A549 (cell line): ENCODE results near the gene RFT1. TPM values are rescaled to one million over a fixed set of nuclear protein-coding genes. Genes with fewer than 3 reads are reported as not detected.

Experiments
- ATAC-seq, 2 experiments: fragments of 200-7000 bp in 1 of 2; fragments of >200 bp in 1 of 2; cut with Nextera tagmentation in 1 of 2; cut with Tn5 transposase in 1 of 2; 3 replicates each; pipeline versions ENCODE4 v1.8.0 to v1.9.1; 2018 to 2020; ENCODE audit warnings: mild to moderate bottlenecking in 1 of 2, moderate library complexity in 1 of 2
- CTCF ChIA-PET: fragments of 300-600 bp; sonication (Branson Sonifier 250); formaldehyde crosslinking; extraction: SDS; loops from one replicate; lab custom pipeline; 2021; ENCODE audit warnings: antibody characterized with exemption, inconsistent platforms; lab: Yijun Ruan, JAX
- POLR2A ChIA-PET: fragments of 350-600 bp; formaldehyde crosslinking; extraction: SDS; loops from one replicate; lab custom pipeline; 2021; ENCODE audit warnings: antibody characterized with exemption, inconsistent platforms; lab: Yijun Ruan, JAX
- DNase-seq, 2 experiments: peaks; one replicate each; pipeline versions ENCODE4 v3.0.0 to v3.0.0-alpha.2; 2011 to 2016; ENCODE audit warnings: low read depth in 1 of 2, low spot score in 1 of 2
- FAIRE-seq: peaks from 2 replicates; lab custom pipeline; 2011; peaks lifted over from hg19 to GRCh38; lab: Jason Lieb, UNC
- H3K27ac ChIP-seq, 2 experiments: fragments of >200 bp; sonication (Bioruptor Twin); formaldehyde crosslinking; 3 replicates each; pipeline ENCODE4 v1.5.1; 2016 to 2017
- H3K4me1 ChIP-seq: fragments of >200 bp; sonication (Bioruptor Twin); formaldehyde crosslinking; 3 replicates; pipeline ENCODE4 v1.6.1; 2016
- H3K4me2 ChIP-seq: fragments of >200 bp; sonication (Bioruptor Twin); formaldehyde crosslinking; 3 replicates; pipeline ENCODE4 v1.6.1; 2016
- H3K4me3 ChIP-seq: fragments of >200 bp; sonication (Bioruptor Twin); formaldehyde crosslinking; 3 replicates; pipeline ENCODE4 v1.5.1; 2016
- H3K9me3 ChIP-seq: fragments of >200 bp; sonication (Bioruptor Twin); formaldehyde crosslinking; 3 replicates; pipeline ENCODE4 v1.6.1; 2016
- CEBPB ChIP-seq, 2 experiments: fragments of >200 bp in 1 of 2; sonication (Bioruptor Twin) in 1 of 2; formaldehyde crosslinking in 1 of 2; IDR thresholded peaks; 2 replicates each; pipeline ENCODE4 v1.6.1; 2012 to 2016
- CTCF ChIP-seq: fragments of >200 bp; sonication (Bioruptor Twin); formaldehyde crosslinking; IDR thresholded peaks from 3 replicates; pipeline ENCODE4 v1.5.1; 2016
- EHMT2 ChIP-seq: fragments of 200-600 bp; sonication (generic); IDR thresholded peaks from 2 replicates; pipeline ENCODE4 v1.6.1; 2016; ENCODE audit warnings: antibody characterized with exemption, low read depth, mild to moderate bottlenecking, moderate library complexity
- EP300 ChIP-seq, 2 experiments: fragments of >200 bp; sonication (Bioruptor Twin); formaldehyde crosslinking; IDR thresholded peaks; 2 replicates in 1 of 2; 3 replicates in 1 of 2; pipeline ENCODE4 v1.6.1; 2016 to 2017
- FOSL2 ChIP-seq, 2 experiments: fragments of 450-650 bp in 1 of 2; fragments of >200 bp in 1 of 2; sonication (Bioruptor Twin) in 1 of 2; formaldehyde crosslinking; IDR thresholded peaks; 2 replicates each; pipeline versions ENCODE4 v1.5.0 to v1.6.1; 2016 to 2020; ENCODE audit warnings: mild to moderate bottlenecking in 1 of 2, moderate library complexity in 1 of 2
- HMGXB4 ChIP-seq: fragments of 250-450 bp; sonication (Bioruptor Pico); IDR thresholded peaks from 2 replicates; pipeline ENCODE4 v1.5.0; 2021; ENCODE audit warnings: mild to moderate bottlenecking, moderate library complexity, borderline replicate concordance
- NR3C1 ChIP-seq: fragments of >200 bp; sonication (Bioruptor Twin); formaldehyde crosslinking; IDR thresholded peaks from 3 replicates; pipeline ENCODE4 v1.6.1; 2017
- PBX3 ChIP-seq: IDR thresholded peaks from 2 replicates; pipeline ENCODE4 v1.6.1; 2012
- RAD21 ChIP-seq, 2 experiments: fragments of >200 bp in 1 of 2; sonication (Bioruptor Twin) in 1 of 2; formaldehyde crosslinking in 1 of 2; IDR thresholded peaks in 1 of 2; conservative IDR thresholded peaks in 1 of 2; 2 replicates in 1 of 2; 3 replicates in 1 of 2; pipeline ENCODE4 v1.6.1; 2012 to 2018; ENCODE audit warnings: inconsistent platforms in 1 of 2
- SMC3 ChIP-seq: fragments of >200 bp; sonication (Bioruptor Twin); formaldehyde crosslinking; IDR thresholded peaks from 3 replicates; pipeline ENCODE4 v1.6.1; 2018; ENCODE audit warnings: inconsistent platforms
- TP53 ChIP-seq: fragments of 250-450 bp; sonication (Bioruptor Pico); IDR thresholded peaks from 2 replicates; pipeline ENCODE4 v1.5.0; 2021; ENCODE audit warnings: mild to moderate bottlenecking, moderate library complexity
- ZFP36 ChIP-seq: fragments of 450-650 bp; IDR thresholded peaks from 2 replicates; pipeline ENCODE4 v1.6.1; 2014; ENCODE audit warnings: borderline replicate concordance; ENCODE audit not compliant: partially characterized antibody
- whole genome bisulfite sequencing: methylation state at CpG from one replicate; pipeline ENCODE4 v1.1.6; 2017; ENCODE audit errors: missing lambda C conversion rate; 5-methylcytosine and 5-hydroxymethylcytosine counted together
- polyA plus RNA-seq, 4 experiments: library from polyadenylated mRNA; depleted of rRNA in 3 of 4; stranded (reverse); fragments of >200 nt; fragmentation: RNase III in 1 of 4; extraction: RNeasy Plus Mini Kit Qiagen cat#74134 plus additional on column Dnase treatment in 1 of 4; gene quantifications; 2 replicates in 3 of 4; 3 replicates in 1 of 4; pipeline ENCODE4 v1.2.3, GENCODE V29; 2011 to 2017

Gene RFT1
- polyA plus RNA-seq, 2 of the 4 experiments (the other 2 are of a cell fraction), result 15.6 to 33.6 TPM

- TF ChIP-seq FOSL2 (IDR thresholded peaks at IDR 0.05) (no peak), FOSL2 (CRISPR knock-in tag; IDR thresholded peaks at IDR 0.05) (no peak), PBX3 (no peak), EP300 (IDR thresholded peaks at IDR 0.05) (no peak), EHMT2 (no peak), HMGXB4 (CRISPR knock-in tag) (no peak)
These were observed 13.3 kb downstream of the RFT1 start (continued) for GRCh38 chr3:53116956-53117355.

GRCh38 chr3:53114412-53115074, 15.7 kb downstream of the RFT1 start:
- POLR2A ChIA-PET, result no interaction called here
- no peak overlapping the region for H3K4me3 ChIP-seq
- 91% methylated on average over 5 of the region's 5 CpGs for whole genome bisulfite sequencing
- no peak for FAIRE-seq
- no peak overlapping the region for H3K4me2 ChIP-seq
- no peak for DNase-seq
- no peak overlapping the region for H3K27ac ChIP-seq
- TF ChIP-seq ZFP36 (no peak), NR3C1 (no peak)
- CTCF ChIA-PET, result interaction anchor here (0.6 to 10.0 kb wide), 32 partner anchors 10 to 730 kb away, joined by 3 to 106 read pairs (median 4); partner anchors contain the start of genes PRKCD and RFT1
- no peaks in the 10 kb centered on the region for H3K9me3 ChIP-seq
- ATAC-seq, result peak in 1 of 2 experiments; percentile 36; a peak in 4 of 6 replicates
- H3K4me1 ChIP-seq, result peaks cover 4% of the 10 kb centered on the region; the same call in 2 of the 3 replicates

- 5% methylated on average over 5 of the region's 5 CpGs for WGBS
- no peak for FAIRE-seq
- CTCF ChIA-PET, result interaction anchor here (0.6 to 10.0 kb wide), 32 partner anchors 10 to 301 kb away, joined by 3 to 106 read pairs (median 4); partner anchors contain the start of genes PRKCD and RFT1
These were observed 16.2 kb downstream of the RFT1 start for GRCh38 chr3:53114011-53114400.

More at GRCh38 chr3:53114011-53114400, 16.2 kb downstream of the RFT1 start:
- Histone ChIP-seq H3K9me3 (no peaks in the 10 kb centered on the region), H3K27ac (no peak overlapping the region), H3K4me3 (no peak overlapping the region), H3K4me2 (no peak overlapping the region), H3K4me1 (peaks cover 5% of the 10 kb centered on the region; the same call in 2 of the 3 replicates)
- TF ChIP-seq RAD21 (conservative IDR thresholded peaks at IDR 0.05 in 1 of 2, IDR thresholded peaks at IDR 0.05 in 1 of 2) (peak; percentile 77 to 85), SMC3 (peak; percentile 48), TP53 (CRISPR knock-in tag) (no peak), EHMT2 (no peak), CTCF (peak; percentile 74), CEBPB (IDR thresholded peaks at IDR 0.05) (no peak)
- ATAC-seq, result peak; percentile 95 to 96
- POLR2A ChIA-PET, result no interaction called here
- DNase-seq, result peak; percentile 68 to 72
